HEK293 (cell line): ENCODE measurements around the gene DCAF5.

Source experiments
- CTCF ChIA-PET: fragments of 350-600 bp; formaldehyde crosslinking; extraction: SDS; loops from one replicate; lab custom pipeline; 2021; ENCODE audit warnings: antibody characterized with exemption; lab: Yijun Ruan, JAX
- POLR2A ChIA-PET: fragments of 300-600 bp; formaldehyde crosslinking; extraction: SDS; loops from one replicate; lab custom pipeline; 2020; ENCODE audit warnings: antibody characterized with exemption, inconsistent platforms; lab: Yijun Ruan, JAX
- H3K27ac ChIP-seq: fragments of 200-500 bp; sonication (Bioruptor generic); 2 replicates; pipeline ENCODE4 v1.5.1; 2014; ENCODE audit warnings: low read depth, low read length, control low read depth, inconsistent platforms; ENCODE audit errors: extremely low read depth
- H3K36me3 ChIP-seq, 2 experiments: fragments of 200-500 bp in 1 of 2; sonication (Bioruptor generic) in 1 of 2; 1 replicate in 1 of 2; 2 replicates in 1 of 2; pipeline ENCODE4 v1.5.1; 2014 to 2017; ENCODE audit warnings: inconsistent platforms in 2 of 2, low read length in 2 of 2; ENCODE audit not compliant: control insufficient read depth in 2 of 2, insufficient read depth in 1 of 2
- H3K4me1 ChIP-seq: fragments of 200-500 bp; sonication (Bioruptor generic); 2 replicates; pipeline ENCODE4 v1.5.1; 2014; ENCODE audit warnings: mild to moderate bottlenecking, low read length, inconsistent platforms; ENCODE audit not compliant: control insufficient read depth, insufficient read depth
- H3K4me3 ChIP-seq: 2 replicates; pipeline ENCODE4 v1.5.1; 2011; ENCODE audit warnings: low read depth, mild to moderate bottlenecking, control low read depth, low read length, moderate library complexity
- H3K9me3 ChIP-seq: fragments of 200-500 bp; sonication (Bioruptor generic); 2 replicates; pipeline ENCODE4 v1.5.1; 2014; ENCODE audit warnings: low read depth, low read length, inconsistent platforms; ENCODE audit not compliant: control insufficient read depth, insufficient read depth
- IKZF3 ChIP-seq: fragments of 450-650 bp; IDR thresholded peaks from 2 replicates; pipeline ENCODE4 v1.5.0; 2018; ENCODE audit warnings: missing biosample characterization, mild to moderate bottlenecking, missing genetic modification characterization, moderate library complexity
- PBX3 ChIP-seq: sonication (generic); formaldehyde crosslinking; IDR thresholded peaks from 2 replicates; pipeline ENCODE4 v1.8.1; 2022; ENCODE audit warnings: mild to moderate bottlenecking, moderate library complexity, missing genetic modification reagents
- SCRT2 ChIP-seq: fragments of 450-650 bp; formaldehyde crosslinking; IDR thresholded peaks from 2 replicates; pipeline ENCODE4 v1.5.1; 2016; ENCODE audit warnings: missing biosample characterization, missing genetic modification characterization
- SP3 ChIP-seq: fragments of 450-650 bp; formaldehyde crosslinking; IDR thresholded peaks from 2 replicates; pipeline ENCODE4 v1.5.1; 2016; ENCODE audit warnings: missing biosample characterization, missing genetic modification characterization
- SP7 ChIP-seq: fragments of 450-650 bp; formaldehyde crosslinking; IDR thresholded peaks from 2 replicates; pipeline ENCODE4 v1.5.1; 2016; ENCODE audit warnings: missing biosample characterization, missing genetic modification characterization
- TCF7L2 ChIP-seq: IDR thresholded peaks from 2 replicates; pipeline ENCODE4 v1.6.1; 2011; ENCODE audit warnings: low read depth, mild to moderate bottlenecking, inconsistent platforms, low read length, moderate library complexity, borderline replicate concordance
- ZBTB44 ChIP-seq: fragments of 450-650 bp; IDR thresholded peaks from 2 replicates; pipeline ENCODE4 v1.5.1; 2018; ENCODE audit warnings: missing biosample characterization, mild to moderate bottlenecking, missing genetic modification characterization
- ZNF132 ChIP-seq: fragments of 450-650 bp; formaldehyde crosslinking; IDR thresholded peaks from 2 replicates; pipeline ENCODE4 v1.5.1; 2017; ENCODE audit warnings: missing biosample characterization, missing genetic modification characterization, borderline replicate concordance
- ZNF140 ChIP-seq: fragments of 450-650 bp; formaldehyde crosslinking; IDR thresholded peaks from 2 replicates; pipeline ENCODE4 v1.5.1; 2016; ENCODE audit warnings: missing biosample characterization, missing genetic modification characterization
- ZNF155 ChIP-seq: fragments of 450-650 bp; formaldehyde crosslinking; IDR thresholded peaks from 2 replicates; pipeline ENCODE4 v1.5.1; 2016; ENCODE audit warnings: missing biosample characterization, missing genetic modification characterization
- ZNF16 ChIP-seq: fragments of 450-650 bp; formaldehyde crosslinking; IDR thresholded peaks from 2 replicates; pipeline ENCODE4 v1.5.1; 2016; ENCODE audit warnings: low read depth, missing biosample characterization, missing genetic modification characterization
- ZNF174 ChIP-seq: fragments of 450-650 bp; formaldehyde crosslinking; IDR thresholded peaks from 2 replicates; pipeline ENCODE4 v1.5.0; 2017; ENCODE audit warnings: missing biosample characterization, mild to moderate bottlenecking, missing genetic modification characterization
- ZNF202 ChIP-seq: fragments of 450-650 bp; formaldehyde crosslinking; IDR thresholded peaks from 2 replicates; pipeline ENCODE4 v1.5.1; 2016; ENCODE audit warnings: missing biosample characterization, missing genetic modification characterization, borderline replicate concordance
- ZNF223 ChIP-seq: fragments of 450-650 bp; formaldehyde crosslinking; IDR thresholded peaks from 2 replicates; pipeline ENCODE4 v1.5.1; 2016; ENCODE audit warnings: missing biosample characterization, missing genetic modification characterization
- ZNF280D ChIP-seq: fragments of 450-650 bp; formaldehyde crosslinking; IDR thresholded peaks from 2 replicates; pipeline ENCODE4 v1.5.1; 2016; ENCODE audit warnings: missing biosample characterization, missing genetic modification characterization
- ZNF302 ChIP-seq: fragments of 450-650 bp; formaldehyde crosslinking; IDR thresholded peaks from 2 replicates; pipeline ENCODE4 v1.5.1; 2016; ENCODE audit warnings: missing biosample characterization, missing genetic modification characterization, low read depth
- ZNF350 ChIP-seq: fragments of 450-650 bp; formaldehyde crosslinking; IDR thresholded peaks from 2 replicates; pipeline ENCODE4 v1.5.0; 2017; ENCODE audit warnings: missing biosample characterization, mild to moderate bottlenecking, missing genetic modification characterization
- ZNF354C ChIP-seq: fragments of 450-650 bp; formaldehyde crosslinking; IDR thresholded peaks from 2 replicates; pipeline ENCODE4 v1.5.1; 2016; ENCODE audit warnings: missing biosample characterization, missing genetic modification characterization, low read depth, borderline replicate concordance
- ZSCAN23 ChIP-seq: fragments of 450-650 bp; formaldehyde crosslinking; IDR thresholded peaks from 2 replicates; pipeline ENCODE4 v1.5.1; 2016; ENCODE audit warnings: missing biosample characterization, missing genetic modification characterization
- TF ChIP-seq, protein P1 (sequence below): fragments of 450-650 bp; formaldehyde crosslinking; IDR thresholded peaks from 2 replicates; pipeline ENCODE4 v1.5.1; 2016; ENCODE audit warnings: missing biosample characterization, missing genetic modification characterization
- TF ChIP-seq, protein P2 (sequence below): fragments of 450-650 bp; formaldehyde crosslinking; IDR thresholded peaks from 2 replicates; pipeline ENCODE4 v1.5.1; 2016; ENCODE audit warnings: missing biosample characterization, missing genetic modification characterization, low read depth
- TF ChIP-seq, protein P3 (sequence below): fragments of 450-650 bp; formaldehyde crosslinking; IDR thresholded peaks from 2 replicates; pipeline ENCODE4 v1.5.1; 2017; ENCODE audit warnings: missing biosample characterization, missing genetic modification characterization

The DCAF5 gene

DNA sequence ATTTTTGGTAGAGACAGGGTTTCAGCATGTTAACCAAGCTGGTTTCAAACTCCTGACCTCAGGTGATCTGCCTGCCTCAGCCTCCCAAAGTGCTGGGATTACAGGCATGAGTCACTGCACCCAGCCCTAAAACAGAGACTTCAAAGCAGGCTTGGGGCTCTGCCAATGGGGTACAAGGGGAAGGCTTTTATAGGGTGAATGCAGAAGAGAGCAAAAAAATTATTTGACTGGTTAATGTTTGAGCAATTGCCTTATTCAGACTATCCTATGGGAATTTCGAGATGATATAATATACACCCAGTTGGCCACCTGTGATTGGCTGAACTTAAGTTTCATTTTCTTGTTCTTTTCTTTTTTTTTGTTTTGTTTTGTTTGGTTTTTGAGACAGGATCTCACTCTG is 142.3 kb downstream of the DCAF5 start (continued):
- TF ChIP-seq PBX3 (CRISPR knock-in tag): no peak

GRCh38 chr14:69008421-69008884 is 144.5 kb downstream of the DCAF5 start:
- ChIA-PET CTCF (interaction anchor here (0.6 to 1.2 kb wide), 2 partner anchors 15 to 97 kb away, joined by 3 read pairs; no protein-coding TSS in a partner anchor), POLR2A (interaction anchor here (0.8 to 1.1 kb wide), 2 partner anchors 8 to 31 kb away, joined by 3 to 5 read pairs; no protein-coding TSS in a partner anchor)
- H3K4me3 ChIP-seq: no peak overlapping the region
- H3K36me3 ChIP-seq: no peaks in the 10 kb centered on the region
- H3K9me3 ChIP-seq: no peaks in the 10 kb centered on the region
- peaks cover 6% of the 10 kb centered on the region for H3K4me1 ChIP-seq
- H3K27ac ChIP-seq: peak overlapping the region; percentile 86
- TF ChIP-seq ZNF140 (no peak), SP3 (tag by site-specific recombination) (no peak), ZNF155 (tag by site-specific recombination) (no peak), ZNF174 (tag by site-specific recombination) (no peak), ZNF223 (tag by site-specific recombination) (no peak), SP7 (tag by site-specific recombination) (no peak), ZNF16 (tag by site-specific recombination) (no peak), ZSCAN23 (tag by site-specific recombination) (no peak), ZNF350 (tag by site-specific recombination) (peak; percentile 63; the same call in 1 of the 2 replicates), ZNF280D (no peak), ZNF302 (tag by site-specific recombination) (no peak), TCF7L2 (no peak), ZNF354C (tag by site-specific recombination) (no peak), IKZF3 (tag by site-specific recombination) (no peak), SCRT2 (tag by site-specific recombination) (peak; percentile 54), ZBTB44 (peak; percentile 60; the same call in 1 of the 2 replicates), ZNF132 (tag by site-specific recombination) (0 out of 2 replicates have a peak, but pooled peaks have one; percentile 43), ZNF202 (no peak)
- TF ChIP-seq, protein P1, sequence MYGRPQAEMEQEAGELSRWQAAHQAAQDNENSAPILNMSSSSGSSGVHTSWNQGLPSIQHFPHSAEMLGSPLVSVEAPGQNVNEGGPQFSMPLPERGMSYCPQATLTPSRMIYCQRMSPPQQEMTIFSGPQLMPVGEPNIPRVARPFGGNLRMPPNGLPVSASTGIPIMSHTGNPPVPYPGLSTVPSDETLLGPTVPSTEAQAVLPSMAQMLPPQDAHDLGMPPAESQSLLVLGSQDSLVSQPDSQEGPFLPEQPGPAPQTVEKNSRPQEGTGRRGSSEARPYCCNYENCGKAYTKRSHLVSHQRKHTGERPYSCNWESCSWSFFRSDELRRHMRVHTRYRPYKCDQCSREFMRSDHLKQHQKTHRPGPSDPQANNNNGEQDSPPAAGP (tag by site-specific recombination): no peak
- TF ChIP-seq, protein P2, sequence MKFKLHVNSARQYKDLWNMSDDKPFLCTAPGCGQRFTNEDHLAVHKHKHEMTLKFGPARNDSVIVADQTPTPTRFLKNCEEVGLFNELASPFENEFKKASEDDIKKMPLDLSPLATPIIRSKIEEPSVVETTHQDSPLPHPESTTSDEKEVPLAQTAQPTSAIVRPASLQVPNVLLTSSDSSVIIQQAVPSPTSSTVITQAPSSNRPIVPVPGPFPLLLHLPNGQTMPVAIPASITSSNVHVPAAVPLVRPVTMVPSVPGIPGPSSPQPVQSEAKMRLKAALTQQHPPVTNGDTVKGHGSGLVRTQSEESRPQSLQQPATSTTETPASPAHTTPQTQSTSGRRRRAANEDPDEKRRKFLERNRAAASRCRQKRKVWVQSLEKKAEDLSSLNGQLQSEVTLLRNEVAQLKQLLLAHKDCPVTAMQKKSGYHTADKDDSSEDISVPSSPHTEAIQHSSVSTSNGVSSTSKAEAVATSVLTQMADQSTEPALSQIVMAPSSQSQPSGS (tag by site-specific recombination): no peak
- TF ChIP-seq, protein P3, sequence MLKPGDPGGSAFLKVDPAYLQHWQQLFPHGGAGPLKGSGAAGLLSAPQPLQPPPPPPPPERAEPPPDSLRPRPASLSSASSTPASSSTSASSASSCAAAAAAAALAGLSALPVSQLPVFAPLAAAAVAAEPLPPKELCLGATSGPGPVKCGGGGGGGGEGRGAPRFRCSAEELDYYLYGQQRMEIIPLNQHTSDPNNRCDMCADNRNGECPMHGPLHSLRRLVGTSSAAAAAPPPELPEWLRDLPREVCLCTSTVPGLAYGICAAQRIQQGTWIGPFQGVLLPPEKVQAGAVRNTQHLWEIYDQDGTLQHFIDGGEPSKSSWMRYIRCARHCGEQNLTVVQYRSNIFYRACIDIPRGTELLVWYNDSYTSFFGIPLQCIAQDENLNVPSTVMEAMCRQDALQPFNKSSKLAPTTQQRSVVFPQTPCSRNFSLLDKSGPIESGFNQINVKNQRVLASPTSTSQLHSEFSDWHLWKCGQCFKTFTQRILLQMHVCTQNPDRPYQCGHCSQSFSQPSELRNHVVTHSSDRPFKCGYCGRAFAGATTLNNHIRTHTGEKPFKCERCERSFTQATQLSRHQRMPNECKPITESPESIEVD (tag by site-specific recombination): 0 out of 2 replicates have a peak, but pooled peaks have one; percentile 49
